ENCODE measurements around the gene PDSS2.

Gene PDSS2

DNA sequence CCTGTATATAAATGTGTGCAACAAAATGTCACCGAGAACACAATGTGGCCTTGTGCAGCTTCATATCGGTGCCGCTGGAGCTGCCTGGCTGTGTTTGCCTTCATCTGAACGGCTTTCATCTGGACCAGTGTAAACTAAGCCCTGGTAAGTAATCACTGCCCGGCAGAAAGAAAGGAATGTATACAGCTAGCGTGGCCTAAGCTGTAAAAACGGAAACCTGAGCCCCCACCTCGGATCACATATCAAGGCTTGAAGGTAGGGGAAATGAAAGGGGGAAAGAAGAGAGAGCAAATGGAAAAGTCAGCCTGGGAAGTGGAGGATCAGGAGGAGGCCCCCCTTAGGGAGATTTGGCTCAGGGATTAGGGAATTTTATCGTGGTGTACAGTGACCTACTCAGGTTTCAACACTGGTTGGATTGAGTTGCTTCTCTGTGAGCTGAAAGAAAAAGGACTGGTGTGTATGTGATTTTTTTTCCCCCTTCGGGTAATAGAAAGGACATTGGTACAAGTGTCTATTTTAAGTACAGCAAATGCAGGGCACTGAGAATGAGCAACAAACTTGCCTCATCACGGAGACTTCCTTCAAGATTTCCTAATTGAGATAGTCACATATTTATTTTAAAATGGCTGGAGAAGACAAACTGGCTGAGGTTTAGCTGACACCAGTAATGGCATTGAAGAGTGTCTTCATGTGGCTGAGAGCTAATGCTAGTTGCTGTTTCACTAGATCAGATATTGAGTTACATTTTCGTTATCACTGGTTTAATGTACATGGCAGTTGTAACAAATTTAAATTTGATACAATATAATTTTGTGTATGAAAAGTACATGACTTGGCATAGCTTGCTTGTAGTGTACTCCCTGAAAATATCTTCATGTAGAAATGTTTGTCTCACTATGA is 34.0 kb upstream of the PDSS2 start:
- TF ChIP-seq, protein P1, sequence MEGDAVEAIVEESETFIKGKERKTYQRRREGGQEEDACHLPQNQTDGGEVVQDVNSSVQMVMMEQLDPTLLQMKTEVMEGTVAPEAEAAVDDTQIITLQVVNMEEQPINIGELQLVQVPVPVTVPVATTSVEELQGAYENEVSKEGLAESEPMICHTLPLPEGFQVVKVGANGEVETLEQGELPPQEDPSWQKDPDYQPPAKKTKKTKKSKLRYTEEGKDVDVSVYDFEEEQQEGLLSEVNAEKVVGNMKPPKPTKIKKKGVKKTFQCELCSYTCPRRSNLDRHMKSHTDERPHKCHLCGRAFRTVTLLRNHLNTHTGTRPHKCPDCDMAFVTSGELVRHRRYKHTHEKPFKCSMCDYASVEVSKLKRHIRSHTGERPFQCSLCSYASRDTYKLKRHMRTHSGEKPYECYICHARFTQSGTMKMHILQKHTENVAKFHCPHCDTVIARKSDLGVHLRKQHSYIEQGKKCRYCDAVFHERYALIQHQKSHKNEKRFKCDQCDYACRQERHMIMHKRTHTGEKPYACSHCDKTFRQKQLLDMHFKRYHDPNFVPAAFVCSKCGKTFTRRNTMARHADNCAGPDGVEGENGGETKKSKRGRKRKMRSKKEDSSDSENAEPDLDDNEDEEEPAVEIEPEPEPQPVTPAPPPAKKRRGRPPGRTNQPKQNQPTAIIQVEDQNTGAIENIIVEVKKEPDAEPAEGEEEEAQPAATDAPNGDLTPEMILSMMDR (IDR thresholded peaks at IDR 0.05; ENCODE audit: borderline replicate concordance, control extremely low read depth, extremely low read depth, insufficient read depth, missing control alignments): no peak
- in situ Hi-C loops (cut with MboI; ENCODE audit: low sequenced_read_pairs, unreplicated experiment): no loop called here
- no peak for DNase-seq (ENCODE audit: low spot score)

DNA sequence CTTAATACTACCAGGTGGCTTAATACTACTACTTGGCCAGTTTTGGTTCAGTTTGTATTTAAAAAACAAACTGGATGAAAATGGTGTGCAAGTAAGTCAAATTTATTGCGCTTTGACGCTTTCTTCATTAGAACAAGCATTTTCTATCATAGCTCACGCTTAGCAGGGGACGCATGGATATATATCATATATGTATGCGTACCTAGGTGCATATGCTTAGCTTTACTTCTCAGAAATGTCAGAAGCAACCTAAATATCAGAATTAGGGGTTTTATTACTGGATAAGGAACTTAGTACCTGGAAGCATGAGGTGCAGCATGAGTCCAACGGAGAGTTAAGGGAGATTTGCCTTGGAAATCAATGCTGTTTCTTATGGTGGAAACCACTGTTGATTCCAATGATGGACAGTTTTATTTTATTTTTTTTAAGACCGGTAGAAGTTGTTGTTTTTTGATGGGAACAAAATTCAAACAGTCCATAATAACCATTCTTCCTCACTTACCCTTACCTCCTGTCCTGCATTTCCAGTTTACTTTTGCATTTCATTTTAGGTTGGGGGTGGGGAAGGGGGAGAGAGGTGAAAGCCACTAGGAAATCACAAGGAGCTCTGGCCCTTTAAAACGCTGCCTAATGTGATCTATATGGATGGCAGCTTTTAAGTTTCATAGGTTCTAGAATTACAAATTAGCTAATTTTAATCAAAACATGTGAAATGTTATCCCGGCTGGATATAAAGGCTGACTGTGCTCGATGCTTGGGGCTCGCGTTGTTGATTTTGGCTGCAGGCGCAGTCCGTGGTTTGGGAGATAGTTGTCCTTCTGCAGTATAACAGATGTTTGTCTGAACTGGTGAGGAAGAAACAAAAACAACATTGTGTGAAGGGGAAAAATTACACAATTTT is 32.6 kb upstream of the PDSS2 start:
- in situ Hi-C loops (cut with MboI; ENCODE audit: low sequenced_read_pairs, unreplicated experiment): no loop called here
- DNase-seq (ENCODE audit: low spot score): no peak
- TF ChIP-seq, protein P1 (IDR thresholded peaks at IDR 0.05; ENCODE audit: borderline replicate concordance, control extremely low read depth, extremely low read depth, insufficient read depth, missing control alignments): no peak

DNA sequence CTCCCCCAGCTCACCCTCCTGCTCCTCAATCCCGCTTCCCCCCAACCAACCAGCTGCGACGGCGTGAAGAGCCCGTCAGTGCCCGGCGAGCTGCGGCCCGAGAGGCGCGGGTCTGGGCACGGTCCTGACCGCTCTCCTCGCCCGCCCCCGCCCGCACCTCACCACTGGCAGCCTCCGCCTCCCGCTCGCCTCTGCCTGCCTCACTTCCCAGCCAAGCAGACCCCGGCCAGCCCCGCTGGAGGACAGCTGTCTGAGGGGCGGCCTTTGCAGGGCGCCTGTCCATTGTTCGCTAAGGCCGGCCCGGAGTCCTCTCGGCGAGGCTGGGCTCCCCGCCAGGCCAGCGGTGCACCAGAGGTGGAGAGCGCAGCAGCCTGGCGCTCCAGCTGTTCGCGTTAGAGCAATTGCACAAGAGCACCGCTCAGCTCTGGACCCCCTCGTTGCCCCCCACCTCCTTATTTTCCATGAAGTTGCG is 31.8 kb upstream of the PDSS2 start:
- TF ChIP-seq, protein P1 (IDR thresholded peaks at IDR 0.05; ENCODE audit: borderline replicate concordance, control extremely low read depth, extremely low read depth, insufficient read depth, missing control alignments): no peak
- in situ Hi-C loops (cut with MboI; ENCODE audit: low sequenced_read_pairs, unreplicated experiment): no loop called here
- DNase-seq (ENCODE audit: low spot score): peak; percentile 41

DNA sequence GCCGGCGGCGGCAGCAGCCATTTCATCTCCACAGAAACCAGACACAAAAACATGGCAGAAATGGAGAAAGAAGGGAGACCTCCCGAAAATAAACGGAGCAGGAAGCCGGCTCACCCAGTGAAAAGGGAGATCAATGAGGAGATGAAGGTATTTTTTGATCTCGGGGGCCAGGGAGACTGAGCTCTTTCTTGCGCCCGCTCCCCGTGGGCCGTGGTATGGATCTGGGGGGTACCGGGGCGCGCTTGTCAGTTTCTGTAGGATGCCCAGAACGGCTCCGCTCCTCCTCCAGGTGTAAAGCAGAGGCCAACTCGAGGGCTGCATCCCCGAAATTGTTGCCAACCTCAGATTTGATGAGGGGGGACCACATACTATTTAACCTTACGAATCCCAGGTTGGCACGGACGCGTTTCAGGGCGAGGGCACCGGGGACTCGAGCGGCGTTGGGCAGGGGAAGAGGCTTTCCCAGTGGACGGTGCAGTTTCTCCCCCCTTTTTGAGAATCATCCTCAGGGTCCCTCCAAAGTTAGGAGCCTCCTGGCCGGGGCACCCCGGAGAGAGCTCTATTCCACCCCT is 31.3 kb upstream of the PDSS2 start:
- DNase-seq (ENCODE audit: low spot score): no peak
- in situ Hi-C loops (cut with MboI; ENCODE audit: low sequenced_read_pairs, unreplicated experiment): no loop called here
- TF ChIP-seq, protein P1 (IDR thresholded peaks at IDR 0.05; ENCODE audit: borderline replicate concordance, control extremely low read depth, extremely low read depth, insufficient read depth, missing control alignments): no peak

DNA sequence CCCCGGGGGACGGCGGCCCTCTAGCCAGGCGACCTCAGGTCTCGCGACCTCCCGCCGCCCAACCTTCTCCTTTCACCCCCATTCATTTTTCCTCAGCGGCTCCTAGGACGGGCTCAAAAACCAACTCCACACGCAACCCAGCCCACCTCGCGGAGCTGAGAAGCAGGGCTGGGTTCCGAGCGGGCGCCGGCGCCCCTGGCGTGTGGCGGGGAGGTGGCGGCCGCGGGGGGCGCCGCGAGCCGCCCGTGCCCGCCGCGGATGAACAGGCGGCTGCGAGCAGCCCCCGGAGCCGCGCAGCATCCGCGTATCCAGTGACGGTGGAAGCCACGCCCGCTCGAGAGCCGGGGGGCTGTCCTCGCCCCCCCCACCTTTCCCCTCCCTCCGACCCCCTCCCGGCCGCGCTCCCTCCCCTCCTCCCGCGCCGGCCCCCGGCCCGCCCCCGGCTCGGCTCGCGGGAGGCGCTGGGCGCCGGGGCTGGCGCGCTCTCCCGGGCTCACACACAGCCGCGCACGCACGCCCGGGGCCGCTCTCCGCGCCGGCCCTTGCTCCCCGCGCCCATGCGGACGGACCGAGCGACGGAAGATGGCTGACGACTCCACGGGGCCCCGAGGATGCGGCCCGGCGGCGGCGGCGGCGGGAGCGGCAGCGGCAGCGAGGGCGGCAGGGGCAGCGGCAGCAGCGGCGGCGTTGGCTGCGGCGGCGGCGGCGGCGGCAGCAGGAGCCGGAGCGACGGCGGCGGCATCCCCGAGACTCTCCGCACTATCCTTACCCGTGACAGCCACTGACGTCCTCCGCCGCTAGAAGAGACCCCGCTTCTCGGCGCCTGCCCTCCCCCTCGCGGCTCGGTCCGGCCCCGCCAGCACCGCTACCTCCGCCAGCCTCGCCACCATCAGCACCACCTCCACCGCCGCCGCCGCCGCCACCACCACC is 30.5 kb upstream of the PDSS2 start, which contains the start of gene SOBP:
Gene SOBP, plus strand, starts transcription at position 482 of the 930 bp plus-strand sequence. CDS start 500 bp downstream, outside the sequence.
- TF ChIP-seq, protein P1 (IDR thresholded peaks at IDR 0.05; ENCODE audit: borderline replicate concordance, control extremely low read depth, extremely low read depth, insufficient read depth, missing control alignments): no peak
- in situ Hi-C loops (cut with MboI; ENCODE audit: low sequenced_read_pairs, unreplicated experiment): no loop called here
- peak; percentile 68 for DNase-seq (ENCODE audit: low spot score)

Data from GM13976 (cell line).